ENCODE data around the gene RPL14. TPM values are rescaled to one million over a fixed set of nuclear protein-coding genes. Genes with fewer than 3 reads are reported as not detected.

Gene RPL14
- polyA plus RNA-seq, 1 donor = 1,600 TPM

DNA sequence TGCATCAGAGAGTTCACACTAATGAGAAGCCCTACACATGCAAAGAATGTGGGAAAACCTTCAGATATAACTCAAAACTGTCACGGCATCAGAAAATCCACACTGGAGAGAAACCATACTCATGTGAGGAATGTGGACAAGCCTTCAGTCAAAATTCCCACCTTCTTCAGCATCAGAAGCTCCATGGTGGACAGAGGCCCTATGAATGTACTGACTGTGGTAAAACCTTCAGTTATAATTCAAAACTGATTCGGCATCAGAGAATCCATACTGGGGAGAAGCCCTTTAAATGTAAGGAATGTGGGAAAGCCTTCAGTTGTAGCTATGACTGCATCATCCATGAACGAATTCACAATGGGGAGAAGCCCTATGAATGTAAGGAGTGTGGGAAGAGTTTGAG is 30.0 kb downstream of the RPL14 start:
- H3K36me3 ChIP-seq (ENCODE audit: control insufficient read depth, insufficient read depth, low read length) = peaks cover 52% of the 10 kb centered on the region
- H3K27ac ChIP-seq (ENCODE audit: low read length) = no peak overlapping the region
- WGBS (ENCODE audit: insufficient coverage, low lambda C conversion rate) = no CpG with 5 or more reads among the region's 3 CpGs
- DNase-seq = no peak
- no peaks in the 10 kb centered on the region for H3K4me1 ChIP-seq (ENCODE audit: control insufficient read depth, insufficient read depth, low read length)
- no peak overlapping the region for H3K4me3 ChIP-seq (ENCODE audit: low read length)
- H3K27me3 ChIP-seq (ENCODE audit: control insufficient read depth, insufficient read depth, low read length) = no peaks in the 10 kb centered on the region
- H3K9me3 ChIP-seq (ENCODE audit: control insufficient read depth, low read depth, low read length) = peaks cover 3% of the 10 kb centered on the region

DNA sequence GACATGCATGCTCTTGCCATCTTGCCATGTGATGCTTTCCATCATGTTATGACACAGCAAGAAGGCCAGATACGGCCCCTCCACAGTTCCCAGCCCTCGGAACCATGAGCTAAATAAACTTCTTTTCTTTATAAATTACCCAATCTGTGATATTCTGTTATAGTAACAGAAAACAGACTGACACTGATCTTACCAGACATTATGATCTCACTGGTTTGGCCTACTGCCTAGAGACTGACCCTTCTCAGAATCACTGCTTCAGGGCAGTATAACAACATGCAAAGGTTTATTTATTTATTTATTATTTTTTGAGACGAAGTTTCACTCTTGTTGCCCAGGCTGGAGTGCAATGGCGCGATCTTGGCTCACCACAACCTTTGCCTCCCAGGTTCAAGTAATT is 33.8 kb downstream of the RPL14 start:
- WGBS (ENCODE audit: insufficient coverage, low lambda C conversion rate) = no CpG with 5 or more reads among the region's 5 CpGs
- Histone ChIP-seq H3K4me3 (ENCODE audit: low read length) (no peak overlapping the region), H3K27me3 (ENCODE audit: control insufficient read depth, insufficient read depth, low read length) (no peaks in the 10 kb centered on the region), H3K36me3 (ENCODE audit: control insufficient read depth, insufficient read depth, low read length) (peaks cover 24% of the 10 kb centered on the region), H3K27ac (ENCODE audit: low read length) (no peak overlapping the region), H3K9me3 (ENCODE audit: control insufficient read depth, low read depth, low read length) (peaks cover 3% of the 10 kb centered on the region), H3K4me1 (ENCODE audit: control insufficient read depth, insufficient read depth, low read length) (no peaks in the 10 kb centered on the region)
- no peak for DNase-seq

DNA sequence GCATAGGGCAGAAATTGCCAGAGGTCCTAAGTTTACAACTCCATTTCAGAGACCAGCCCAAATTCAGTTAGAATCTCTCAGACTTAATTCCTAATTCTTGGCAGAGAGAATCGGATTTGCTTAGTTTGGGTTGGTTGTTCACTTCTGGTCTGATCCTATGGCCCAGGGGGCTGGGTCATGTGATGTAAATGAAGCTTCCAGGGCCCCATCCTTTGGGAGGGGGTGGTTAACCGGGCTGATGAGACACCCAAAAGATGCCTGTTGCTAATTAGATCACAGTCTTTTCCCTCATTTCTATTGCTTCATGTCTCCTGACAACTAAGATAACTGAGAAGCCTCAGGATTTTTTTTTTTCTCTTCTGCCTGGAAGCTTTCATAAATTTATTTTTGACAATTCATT is 37.6 kb downstream of the RPL14 start:
- H3K4me1 ChIP-seq (ENCODE audit: control insufficient read depth, insufficient read depth, low read length) = no peaks in the 10 kb centered on the region
- DNase-seq = no peak
- H3K4me3 ChIP-seq (ENCODE audit: low read length) = no peak overlapping the region
- H3K27me3 ChIP-seq (ENCODE audit: control insufficient read depth, insufficient read depth, low read length) = no peaks in the 10 kb centered on the region
- H3K9me3 ChIP-seq (ENCODE audit: control insufficient read depth, low read depth, low read length) = no peaks in the 10 kb centered on the region
- H3K36me3 ChIP-seq (ENCODE audit: control insufficient read depth, insufficient read depth, low read length) = no peaks in the 10 kb centered on the region
- H3K27ac ChIP-seq (ENCODE audit: low read length) = no peak overlapping the region
- WGBS (ENCODE audit: insufficient coverage, low lambda C conversion rate) = no CpG with 5 or more reads among the region's 2 CpGs

- Histone ChIP-seq H3K27me3 (ENCODE audit: control insufficient read depth, insufficient read depth, low read length) (no peaks in the 10 kb centered on the region), H3K27ac (ENCODE audit: low read length) (no peak overlapping the region), H3K36me3 (ENCODE audit: control insufficient read depth, insufficient read depth, low read length) (no peaks in the 10 kb centered on the region), H3K9me3 (ENCODE audit: control insufficient read depth, low read depth, low read length) (no peaks in the 10 kb centered on the region), H3K4me1 (ENCODE audit: control insufficient read depth, insufficient read depth, low read length) (no peaks in the 10 kb centered on the region), H3K4me3 (ENCODE audit: low read length) (no peak overlapping the region)
- DNase-seq = no peak
- WGBS (ENCODE audit: insufficient coverage, low lambda C conversion rate) = no CpG with 5 or more reads among the region's 2 CpGs
Measured at GRCh38 chr3:40497288-40497687, 40.1 kb downstream of the RPL14 start.

DNA sequence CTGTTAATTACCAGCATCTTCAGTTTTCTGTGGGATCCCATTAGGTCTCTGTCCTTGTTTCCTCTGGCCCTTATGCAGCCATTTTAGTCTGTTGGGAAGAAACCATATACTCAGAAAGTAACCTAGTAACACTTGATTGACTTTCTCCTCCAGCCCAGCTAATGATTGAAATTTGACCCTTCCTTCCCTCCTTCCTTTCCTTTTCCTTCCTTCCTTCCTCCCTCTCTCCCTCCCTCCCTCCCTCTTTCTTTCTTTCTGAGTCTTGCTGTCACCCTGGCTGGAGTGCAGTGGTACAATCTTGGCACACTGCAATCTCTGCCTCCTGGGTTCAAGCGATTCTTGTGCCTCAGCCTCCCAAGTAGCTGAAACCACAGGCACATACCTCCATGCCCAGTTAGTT is 42.8 kb downstream of the RPL14 start:
- H3K4me3 ChIP-seq (ENCODE audit: low read length) = no peak overlapping the region
- WGBS (ENCODE audit: insufficient coverage, low lambda C conversion rate) = no CpG with 5 or more reads among the region's 1 CpG
- DNase-seq = no peak

DNA sequence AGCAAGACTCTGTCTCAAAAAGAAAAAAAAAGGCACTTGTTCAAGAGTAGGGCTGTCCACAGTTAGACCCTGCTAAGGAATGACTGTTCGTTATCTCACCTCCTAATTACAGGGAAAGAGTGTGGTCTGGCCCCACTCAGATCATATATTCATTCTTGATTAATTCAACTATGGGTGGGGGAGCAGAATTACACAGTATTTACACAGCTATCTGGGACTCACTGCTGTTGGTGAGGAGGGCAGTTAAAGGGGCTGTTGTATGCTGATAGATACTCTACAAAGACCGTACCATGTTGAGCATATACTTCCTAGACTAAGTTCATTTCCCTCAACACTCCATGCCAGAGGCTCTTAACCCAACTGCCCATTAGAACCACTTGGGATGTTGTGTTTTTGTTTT is 44.9 kb downstream of the RPL14 start:
- Histone ChIP-seq H3K4me3 (ENCODE audit: low read length) (no peak overlapping the region), H3K27me3 (ENCODE audit: control insufficient read depth, insufficient read depth, low read length) (no peaks in the 10 kb centered on the region), H3K27ac (ENCODE audit: low read length) (no peak overlapping the region), H3K4me1 (ENCODE audit: control insufficient read depth, insufficient read depth, low read length) (no peaks in the 10 kb centered on the region), H3K36me3 (ENCODE audit: control insufficient read depth, insufficient read depth, low read length) (no peaks in the 10 kb centered on the region), H3K9me3 (ENCODE audit: control insufficient read depth, low read depth, low read length) (no peaks in the 10 kb centered on the region)
- WGBS (ENCODE audit: insufficient coverage, low lambda C conversion rate) = no CpG with 5 or more reads among the region's 2 CpGs
- no peak for DNase-seq

More for the DNA sequence above, 42.8 kb downstream of the RPL14 start:
- no peaks in the 10 kb centered on the region for H3K27me3 ChIP-seq (ENCODE audit: control insufficient read depth, insufficient read depth, low read length)
- H3K4me1 ChIP-seq (ENCODE audit: control insufficient read depth, insufficient read depth, low read length) = no peaks in the 10 kb centered on the region
- no peaks in the 10 kb centered on the region for H3K9me3 ChIP-seq (ENCODE audit: control insufficient read depth, low read depth, low read length)
- H3K27ac ChIP-seq (ENCODE audit: low read length) = no peak overlapping the region
- H3K36me3 ChIP-seq (ENCODE audit: control insufficient read depth, insufficient read depth, low read length) = no peaks in the 10 kb centered on the region

GRCh38 chr3:40504636-40505430 is 47.7 kb downstream of the RPL14 start:
- peaks cover 3% of the 10 kb centered on the region for H3K36me3 ChIP-seq (ENCODE audit: control insufficient read depth, insufficient read depth, low read length)
- peak in 1 of 2 donors; percentile 18 for DNase-seq
- H3K4me3 ChIP-seq (ENCODE audit: low read length) = no peak overlapping the region
- H3K9me3 ChIP-seq (ENCODE audit: control insufficient read depth, low read depth, low read length) = no peaks in the 10 kb centered on the region
- H3K4me1 ChIP-seq (ENCODE audit: control insufficient read depth, insufficient read depth, low read length) = no peaks in the 10 kb centered on the region
- WGBS (ENCODE audit: insufficient coverage, low lambda C conversion rate) = no CpG with 5 or more reads among the region's 5 CpGs
- H3K27me3 ChIP-seq (ENCODE audit: control insufficient read depth, insufficient read depth, low read length) = no peaks in the 10 kb centered on the region
- no peak overlapping the region for H3K27ac ChIP-seq (ENCODE audit: low read length)

GRCh38 chr3:40505599-40506462 is 48.7 kb downstream of the RPL14 start, which contains the start of gene ZNF620:
Gene ZNF620 (plus strand): TSS chr3:40506039. CDS start chr3:40506353, 314 bp downstream.
- WGBS (ENCODE audit: insufficient coverage, low lambda C conversion rate) = no CpG with 5 or more reads among the region's 44 CpGs
- Histone ChIP-seq H3K27me3 (ENCODE audit: control insufficient read depth, insufficient read depth, low read length) (no peaks in the 10 kb centered on the region), H3K36me3 (ENCODE audit: control insufficient read depth, insufficient read depth, low read length) (peaks cover 9% of the 10 kb centered on the region), H3K4me1 (ENCODE audit: control insufficient read depth, insufficient read depth, low read length) (no peaks in the 10 kb centered on the region), H3K27ac (ENCODE audit: low read length) (peak within 1 kb of the TSS; percentile 70), H3K9me3 (ENCODE audit: control insufficient read depth, low read depth, low read length) (no peaks in the 10 kb centered on the region), H3K4me3 (ENCODE audit: low read length) (peak within 1 kb of the TSS; percentile 74)
- DNase-seq = peak; percentile 81 to 93

DNA sequence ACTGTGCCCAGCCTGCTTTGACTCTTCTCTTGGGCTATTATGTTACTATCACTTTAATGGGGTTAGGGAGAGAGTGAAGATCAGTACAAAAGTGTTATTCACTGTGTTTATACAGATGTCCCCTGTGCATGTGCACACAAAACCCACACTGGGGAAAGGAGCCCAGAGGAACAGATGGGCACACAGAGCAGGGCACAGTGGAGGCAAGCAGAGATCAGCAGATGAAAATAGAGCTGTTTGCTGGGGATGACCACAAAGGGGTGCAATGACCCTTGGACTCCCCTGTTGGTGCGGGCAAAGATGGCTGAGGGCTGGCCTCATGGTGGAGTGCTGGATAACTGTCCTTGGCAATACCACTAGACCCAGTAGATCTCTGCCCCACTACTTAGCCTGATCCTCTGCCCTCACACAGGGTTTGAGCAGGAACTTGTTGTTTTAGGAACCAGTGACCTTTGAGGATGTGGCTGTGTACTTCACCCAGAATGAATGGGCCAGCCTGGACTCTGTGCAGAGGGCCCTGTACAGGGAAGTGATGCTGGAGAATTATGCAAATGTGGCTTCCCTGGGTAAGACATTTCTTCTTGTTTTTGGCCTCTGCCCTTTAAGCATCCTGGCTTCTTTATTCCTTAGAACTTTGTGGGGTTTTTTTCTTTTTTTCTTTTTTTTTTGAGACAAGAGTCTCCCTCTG is 54.0 kb downstream of the RPL14 start:
- Histone ChIP-seq H3K9me3 (ENCODE audit: control insufficient read depth, low read depth, low read length) (no peaks in the 10 kb centered on the region), H3K36me3 (ENCODE audit: control insufficient read depth, insufficient read depth, low read length) (peaks cover 31% of the 10 kb centered on the region), H3K4me3 (ENCODE audit: low read length) (no peak overlapping the region), H3K4me1 (ENCODE audit: control insufficient read depth, insufficient read depth, low read length) (no peaks in the 10 kb centered on the region), H3K27me3 (ENCODE audit: control insufficient read depth, insufficient read depth, low read length) (no peaks in the 10 kb centered on the region), H3K27ac (ENCODE audit: low read length) (no peak overlapping the region)
- no peak for DNase-seq
- WGBS (ENCODE audit: insufficient coverage, low lambda C conversion rate) = no CpG with 5 or more reads among the region's 1 CpG

DNA sequence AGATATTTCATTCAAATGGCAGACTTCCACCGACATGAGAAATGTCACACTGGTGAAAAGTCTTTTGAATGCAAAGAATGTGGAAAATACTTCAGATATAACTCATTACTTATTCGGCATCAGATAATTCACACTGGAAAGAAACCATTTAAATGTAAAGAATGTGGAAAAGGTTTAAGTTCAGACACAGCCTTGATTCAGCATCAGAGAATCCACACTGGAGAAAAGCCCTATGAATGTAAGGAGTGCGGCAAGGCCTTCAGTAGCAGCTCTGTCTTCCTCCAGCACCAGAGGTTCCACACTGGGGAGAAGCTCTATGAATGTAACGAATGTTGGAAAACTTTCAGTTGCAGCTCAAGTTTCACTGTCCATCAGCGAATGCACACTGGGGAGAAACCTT is 59.1 kb downstream of the RPL14 start:
- 100% methylated on average over 2 of the region's 5 CpGs for WGBS (ENCODE audit: insufficient coverage, low lambda C conversion rate)
- no peak for DNase-seq
- H3K9me3 ChIP-seq (ENCODE audit: control insufficient read depth, low read depth, low read length) = no peaks in the 10 kb centered on the region
- peaks cover 24% of the 10 kb centered on the region for H3K36me3 ChIP-seq (ENCODE audit: control insufficient read depth, insufficient read depth, low read length)
- no peaks in the 10 kb centered on the region for H3K4me1 ChIP-seq (ENCODE audit: control insufficient read depth, insufficient read depth, low read length)
- no peaks in the 10 kb centered on the region for H3K27me3 ChIP-seq (ENCODE audit: control insufficient read depth, insufficient read depth, low read length)
- H3K27ac ChIP-seq (ENCODE audit: low read length) = no peak overlapping the region
- H3K4me3 ChIP-seq (ENCODE audit: low read length) = no peak overlapping the region

Measured in large intestine (tissue), 3 donors.